K562 (cell line): ENCODE data around the gene FHIT. TPM values are rescaled to one million over a fixed set of nuclear protein-coding genes. Genes with fewer than 3 reads are reported as not detected.
"Not testable (repeated sequence)": the region's sequence is repeated elsewhere in the genome, so short reads cannot be mapped to it uniquely, and the experiment has no call there.

Experiments used
- ATAC-seq: fragments of 200-7000 bp; cut with Tn5 transposase; 3 replicates; pipeline ENCODE4 v1.9.1; 2020; ENCODE audit warnings: moderate library complexity
- BruUV-seq: library from RNA; stranded (reverse); fragments of 400-500 nt; replicated peaks from 2 replicates; lab custom pipeline; 2021; lab: Mats Ljungman, UMichigan
- CTCF ChIA-PET: fragments of 300-600 bp; formaldehyde crosslinking; extraction: SDS; loops from one replicate; lab custom pipeline; 2021; ENCODE audit warnings: low intra/inter-chr PET ratio; lab: Yijun Ruan, JAX
- POLR2A ChIA-PET: fragments of 300-600, 350-650 bp; sonication (Branson Sonifier 250); formaldehyde crosslinking; extraction: SDS; loops from one replicate; lab custom pipeline; 2021; ENCODE audit warnings: antibody characterized with exemption, inconsistent platforms; lab: Yijun Ruan, JAX
- DNase-seq, 4 experiments: peaks; one replicate each; pipeline versions ENCODE4 v3.0.0 to v3.0.0-alpha.2; 2011 to 2018; ENCODE audit warnings: low spot score in 3 of 4, mixed read lengths in 3 of 4; ENCODE audit errors: extremely low read depth in 1 of 4
- FAIRE-seq: peaks from 2 replicates; lab custom pipeline; 2011; peaks lifted over from hg19 to GRCh38; lab: Jason Lieb, UNC
- H2AFZ ChIP-seq: 2 replicates; pipeline ENCODE4 v1.6.0; 2011; ENCODE audit warnings: low read depth, low read length, control low read depth, inconsistent platforms
- H3K27ac ChIP-seq: fragments of 200-600 bp; 3 replicates; pipeline ENCODE4 v1.8.0; 2011; ENCODE audit warnings: low read depth, mild to moderate bottlenecking, control low read depth, inconsistent platforms, low read length, moderate library complexity, mixed read lengths; ENCODE audit errors: extremely low read depth
- H3K27me3 ChIP-seq, 2 experiments: fragments of 300-600 bp in 1 of 2; 2 replicates in 1 of 2; 3 replicates in 1 of 2; pipeline versions ENCODE4 v1.6.0 to v1.8.0; 2011; ENCODE audit warnings: inconsistent platforms in 2 of 2, low read length in 2 of 2, mild to moderate bottlenecking in 1 of 2, mixed read lengths in 1 of 2, moderate library complexity in 1 of 2; ENCODE audit not compliant: control insufficient read depth in 2 of 2, insufficient read depth in 2 of 2
- H3K36me3 ChIP-seq: fragments of 300-600 bp; 3 replicates; pipeline ENCODE4 v1.8.0; 2011; ENCODE audit warnings: mild to moderate bottlenecking, low read length, inconsistent platforms; ENCODE audit not compliant: control insufficient read depth, insufficient read depth
- H3K4me1 ChIP-seq, 2 experiments: fragments of 200-600 bp in 1 of 2; replicated peaks in 1 of 2; 2 replicates in 1 of 2; 3 replicates in 1 of 2; pipeline versions ENCODE4 v1.5.1 to v1.8.0; 2011; ENCODE audit warnings: inconsistent platforms in 2 of 2, low read length in 2 of 2, mild to moderate bottlenecking in 1 of 2, mixed read lengths in 1 of 2, moderate library complexity in 1 of 2; ENCODE audit not compliant: control insufficient read depth in 2 of 2, insufficient read depth in 2 of 2
- H3K4me2 ChIP-seq: 2 replicates; pipeline ENCODE4 v1.6.1; 2011; ENCODE audit warnings: low read length, control low read depth, inconsistent platforms, mixed read lengths; ENCODE audit not compliant: insufficient read depth
- H3K4me3 ChIP-seq: fragments of 200-600 bp; sonication (generic), shearing (Covaris generic); 2 replicates; pipeline ENCODE4 v1.5.1; 2016; ENCODE audit warnings: control low read depth, inconsistent platforms
- H3K79me2 ChIP-seq: fragments of 200-600 bp; 3 replicates; pipeline ENCODE4 v1.8.0; 2011; ENCODE audit warnings: low read length, inconsistent platforms; ENCODE audit not compliant: control insufficient read depth, insufficient read depth
- H3K9ac ChIP-seq, 2 experiments: 2 replicates each; pipeline versions ENCODE4 v1.6.0 to v1.6.1; 2011; ENCODE audit warnings: low read depth in 2 of 2, low read length in 2 of 2, control low read depth in 1 of 2, inconsistent platforms in 1 of 2, mild to moderate bottlenecking in 1 of 2, mixed read lengths in 1 of 2; ENCODE audit not compliant: insufficient read depth in 1 of 2
- H3K9me1 ChIP-seq: one replicate; pipeline ENCODE4 v1.6.0; 2011; ENCODE audit warnings: inconsistent platforms, mild to moderate bottlenecking, low read length, moderate library complexity; ENCODE audit not compliant: control insufficient read depth, insufficient read depth
- H3K9me3 ChIP-seq: replicated peaks from 2 replicates; pipeline ENCODE4 v1.5.1; 2011; ENCODE audit warnings: low read depth, low read length, inconsistent platforms; ENCODE audit not compliant: control insufficient read depth, insufficient read depth
- H4K20me1 ChIP-seq: replicated peaks from 2 replicates; pipeline ENCODE4 v1.6.1; 2011; ENCODE audit warnings: low read length, inconsistent platforms, mixed read lengths; ENCODE audit not compliant: control insufficient read depth, insufficient read depth
- CEBPG ChIP-seq, 3 experiments: fragments of 200-800 bp in 1 of 3; sonication (Bioruptor generic) in 1 of 3; sonication (generic) in 1 of 3; formaldehyde crosslinking in 1 of 3; IDR thresholded peaks in 2 of 3; conservative IDR thresholded peaks in 1 of 3; 2 replicates each; pipeline versions ENCODE4 v1.6.1 to v1.8.0; 2016 to 2022; ENCODE audit warnings: missing compliant biosample characterization in 2 of 3, missing genetic modification characterization in 2 of 3, mild to moderate bottlenecking in 1 of 3, missing genetic modification reagents in 1 of 3
- NR3C1 ChIP-seq: sonication (generic); formaldehyde crosslinking; IDR thresholded peaks from 2 replicates; pipeline ENCODE4 v1.8.1; 2022; ENCODE audit warnings: missing genetic modification reagents
- PBX2 ChIP-seq, 2 experiments: IDR thresholded peaks in 1 of 2; conservative IDR thresholded peaks in 1 of 2; 2 replicates each; pipeline ENCODE4 v1.6.1; 2016; ENCODE audit warnings: low read depth in 2 of 2, mild to moderate bottlenecking in 1 of 2, missing compliant biosample characterization in 1 of 2, missing genetic modification characterization in 1 of 2, moderate library complexity in 1 of 2
- POLR2B ChIP-seq: fragments of 450-650 bp; IDR thresholded peaks from 2 replicates; pipeline ENCODE4 v1.6.1; 2018; ENCODE audit warnings: low read depth; ENCODE audit not compliant: partially characterized antibody
- RBFOX2 ChIP-seq: fragments of 200-400 bp; formaldehyde crosslinking; IDR thresholded peaks from 2 replicates; pipeline ENCODE4 v1.6.1; 2017; ENCODE audit warnings: low read depth, mild to moderate bottlenecking, low read length, moderate library complexity
- THRA ChIP-seq: fragments of 450-650 bp; IDR thresholded peaks from 2 replicates; pipeline ENCODE4 v1.6.1; 2017; ENCODE audit warnings: mild to moderate bottlenecking, moderate library complexity
- ZNF224 ChIP-seq: sonication (generic); formaldehyde crosslinking; IDR thresholded peaks from 2 replicates; pipeline ENCODE4 v1.8.0; 2022; ENCODE audit warnings: mild to moderate bottlenecking, missing genetic modification reagents
- ZNF436 ChIP-seq: fragments of 250-450, 450-650 bp; sonication (Bioruptor Pico); formaldehyde crosslinking; IDR thresholded peaks from 2 replicates; pipeline ENCODE4 v1.7.0; 2020; ENCODE audit warnings: mild to moderate bottlenecking
- ZNF717 ChIP-seq: fragments of 250-450 bp; sonication (Bioruptor Pico); IDR thresholded peaks from 2 replicates; pipeline ENCODE4 v1.5.0; 2021
- ZNF75A ChIP-seq: fragments of 450-650 bp; formaldehyde crosslinking; IDR thresholded peaks from 2 replicates; pipeline ENCODE4 v1.4.0; 2020; ENCODE audit warnings: mild to moderate bottlenecking
- WGBS: fragments of 100-300 bp; shearing (Covaris generic); methylation state at CpG from one replicate; pipeline ENCODE4 v1.1.6; 2016; ENCODE audit warnings: low coverage, mixed read lengths; ENCODE audit not compliant: insufficient coverage; ENCODE audit errors: missing lambda C conversion rate; 5-methylcytosine and 5-hydroxymethylcytosine counted together
- in situ Hi-C: fragments of 300-500 bp; cut with MboI; formaldehyde crosslinking; loops from 4 replicates; pipeline ENCODE4 v1.15.0; 2018; ENCODE audit warnings: inconsistent platforms, mixed read lengths
- intact Hi-C: fragments of 100-400 bp; cut with micrococcal nuclease; formaldehyde crosslinking; loops from 2 replicates; pipeline ENCODE4 v1.14.2; 2022
- polyA plus RNA-seq, 8 experiments: library from polyadenylated mRNA; depleted of rRNA in 4 of 8; stranded (reverse) in 5 of 8; unstranded in 3 of 8; fragments of >200 nt; fragmentation: Nextera tagmentation in 2 of 8; fragmentation: Illumina TruSeq in 1 of 8; extraction: Ambion mirVana in 2 of 8; extraction: Trizol in 1 of 8; gene quantifications; 2 replicates each; pipeline versions ENCODE4 v1.2.1 to v1.2.3, GENCODE V29; 2011 to 2014; ENCODE audit warnings: inconsistent platforms in 1 of 8, missing spikeins in 1 of 8
- total RNA-seq, 7 experiments: library from RNA; depleted of rRNA in 6 of 7; stranded (reverse); fragments of >200 nt in 6 of 7; fragmentation: Illumina TruSeq in 2 of 7; extraction: Trizol in 2 of 7; gene quantifications; 2 replicates each; pipeline versions ENCODE4 v1.2.1 to v1.2.3, GENCODE V29; 2011 to 2021; ENCODE audit warnings: low replicate concordance in 1 of 7

The FHIT gene
- total and polyA plus RNA-seq, 9 of the 15 experiments (the other 6 are each of a cell fraction or from before 2014, with no cell fraction given): 1.7 to 9.1 (median 4.3) TPM

DNA sequence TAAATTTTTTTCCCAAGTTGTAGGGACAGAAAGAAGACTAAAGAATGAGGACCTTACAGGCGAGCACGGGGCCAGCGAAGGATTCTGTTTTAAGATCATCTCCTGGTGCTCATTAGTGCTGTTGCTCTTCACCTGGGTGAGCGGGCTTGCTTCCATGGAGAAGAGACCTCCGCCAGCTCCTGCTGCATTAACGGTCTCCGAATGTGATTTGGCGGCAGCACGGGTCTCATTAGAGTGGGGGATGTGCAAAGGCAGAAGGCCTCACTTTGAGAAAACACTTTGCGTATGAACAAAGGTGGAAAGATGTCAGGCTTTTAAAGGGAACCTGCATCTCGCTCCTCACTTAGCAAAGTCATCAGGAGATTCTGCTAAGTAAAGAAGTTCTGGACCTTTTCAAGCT is 1448.0 kb downstream of the FHIT start:
- DNase-seq: no peak
- Histone ChIP-seq H3K27ac (no peak overlapping the region), H3K4me1 (no peaks in the 10 kb centered on the region), H2AFZ (no peak overlapping the region), H3K9ac (no peak overlapping the region), H4K20me1 (no peaks in the 10 kb centered on the region), H3K79me2 (no peaks in the 10 kb centered on the region), H3K36me3 (no peaks in the 10 kb centered on the region), H3K9me3 (no peaks in the 10 kb centered on the region), H3K27me3 (no peaks in the 10 kb centered on the region), H3K9me1 (no peaks in the 10 kb centered on the region), H3K4me3 (no peak overlapping the region), H3K4me2 (no peak overlapping the region)
- WGBS: no CpG with 5 or more reads among the region's 11 CpGs
- intact Hi-C loops: no loop called here
- TF ChIP-seq ZNF717 (CRISPR knock-in tag) (no peak), POLR2B (no peak), ZNF436 (no peak), PBX2 (CRISPR knock-in tag; IDR thresholded peaks at IDR 0.05; ENCODE audit: low read depth) (no peak), PBX2 (tag; conservative IDR thresholded peaks at IDR 0.05; ENCODE audit: low read depth) (no peak), CEBPG (CRISPR knock-in tag; IDR thresholded peaks at IDR 0.05) (no peak), CEBPG (tag; conservative IDR thresholded peaks at IDR 0.05 in 1 of 2, IDR thresholded peaks at IDR 0.05 in 1 of 2) (no peak), ZNF75A (no peak), NR3C1 (CRISPR knock-in tag) (no peak), ZNF224 (no peak), RBFOX2 (no peak), THRA (no peak)
- ATAC-seq: no peak
- no TSS peak for BruUV-seq
- ChIA-PET POLR2A (no interaction called here), CTCF (no interaction called here)
- in situ Hi-C loops: no loop called here
- no peak for FAIRE-seq

DNA sequence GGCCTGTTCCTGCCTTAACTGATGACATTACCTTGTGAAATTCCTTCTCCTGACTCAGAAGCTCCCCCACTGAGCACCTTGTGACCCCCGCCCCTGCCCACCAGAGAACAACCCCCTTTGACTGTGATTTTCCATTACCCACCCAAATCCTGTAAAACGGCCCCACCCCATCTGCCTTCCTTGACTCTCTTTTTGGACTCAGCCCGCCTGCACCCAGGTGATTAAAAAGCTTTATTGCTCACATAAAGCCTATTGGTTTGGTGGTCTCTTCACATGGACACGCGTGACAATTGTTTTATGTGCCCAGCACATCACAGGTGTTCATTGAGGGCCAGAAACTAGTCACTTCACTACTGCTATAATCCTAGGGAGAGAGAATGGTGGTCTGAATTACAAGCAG is 1448.8 kb downstream of the FHIT start:
- H3K4me3 ChIP-seq, intact Hi-C loops, H3K36me3 ChIP-seq, H2AFZ ChIP-seq, H3K27ac ChIP-seq, ATAC-seq, H3K27me3 ChIP-seq, H3K9me1 ChIP-seq, FAIRE-seq, H3K79me2 ChIP-seq, H4K20me1 ChIP-seq, in situ Hi-C loops, H3K9me3 ChIP-seq, BruUV-seq, DNase-seq, CTCF ChIA-PET, H3K4me2 ChIP-seq, H3K4me1 ChIP-seq, H3K9ac ChIP-seq: not testable (repeated sequence)
- POLR2A ChIA-PET: interaction anchor here (0.6 kb wide), 1 partner anchor 1095 kb away, joined by 3 read pairs; no protein-coding TSS in a partner anchor
- 20% methylated on average over 1 of the region's 5 CpGs for WGBS
